Osteocyte (in vitro differentiated cells): ENCODE measurements around the gene FOXG1. TPM values are rescaled to one million over a fixed set of nuclear protein-coding genes. Genes with fewer than 3 reads are reported as not detected.

ENCODE experiments used
- DNase-seq: peaks from one replicate; pipeline ENCODE4 v3.0.0; 2021; ENCODE audit warnings: mixed read lengths; ENCODE audit not compliant: unreplicated experiment; ENCODE audit errors: extremely low spot score
- H3K27ac Mint-ChIP-seq: one replicate; pipeline ENCODE4 v1.8.0; 2021; ENCODE audit warnings: mild to moderate bottlenecking, mixed read lengths; ENCODE audit not compliant: unreplicated experiment
- H3K27me3 Mint-ChIP-seq: one replicate; pipeline ENCODE4 v1.8.0; 2021; ENCODE audit warnings: mixed read lengths; ENCODE audit not compliant: unreplicated experiment
- H3K36me3 Mint-ChIP-seq: one replicate; pipeline ENCODE4 v1.8.0; 2021; ENCODE audit warnings: mixed read lengths; ENCODE audit not compliant: unreplicated experiment
- H3K4me1 Mint-ChIP-seq: one replicate; pipeline ENCODE4 v1.8.0; 2021; ENCODE audit warnings: mixed read lengths; ENCODE audit not compliant: unreplicated experiment
- H3K4me3 Mint-ChIP-seq: one replicate; pipeline ENCODE4 v1.8.0; 2021; ENCODE audit warnings: mild to moderate bottlenecking, moderate library complexity, mixed read lengths; ENCODE audit not compliant: unreplicated experiment
- H3K9me3 Mint-ChIP-seq: one replicate; pipeline ENCODE4 v1.8.0; 2021; ENCODE audit warnings: mixed read lengths; ENCODE audit not compliant: unreplicated experiment
- CTCF ChIP-seq: fragments of 200-600 bp; sonication (generic); IDR thresholded peaks from 2 replicates; pipeline ENCODE4 v1.5.0; 2021; ENCODE audit warnings: antibody characterized with exemption, mild to moderate bottlenecking, moderate library complexity
- total RNA-seq: library from RNA; stranded (reverse); gene quantifications from 2 replicates; pipeline ENCODE4 v1.2.1, GENCODE V29; 2021

FOXG1 gene
- total RNA-seq, 1 donor from 2014 or later, result not detected

GRCh38 chr14:28778138-28779117 lies 11.8 kb downstream of the FOXG1 start:
- peaks cover 95% of the 10 kb centered on the region for H3K27me3 Mint-ChIP-seq
- DNase-seq, result no peak
- H3K4me3 Mint-ChIP-seq, result no peak overlapping the region
- no peaks in the 10 kb centered on the region for H3K36me3 Mint-ChIP-seq
- H3K9me3 Mint-ChIP-seq, result no peaks in the 10 kb centered on the region
- no peak overlapping the region for H3K27ac Mint-ChIP-seq
- no peaks in the 10 kb centered on the region for H3K4me1 Mint-ChIP-seq
- TF ChIP-seq CTCF, result no peak

- Mint-ChIP-seq H3K27ac (no peak overlapping the region), H3K27me3 (peaks cover 95% of the 10 kb centered on the region), H3K4me1 (peaks cover 3% of the 10 kb centered on the region), H3K9me3 (no peaks in the 10 kb centered on the region), H3K36me3 (no peaks in the 10 kb centered on the region), H3K4me3 (no peak overlapping the region)
- DNase-seq, result no peak
- TF ChIP-seq CTCF, result no peak
These were observed 12.9 kb downstream of the FOXG1 start for GRCh38 chr14:28779456-28779855.

- TF ChIP-seq CTCF, result no peak
- H3K9me3 Mint-ChIP-seq, result no peaks in the 10 kb centered on the region
- DNase-seq, result no peak
- peaks cover 17% of the 10 kb centered on the region for H3K4me1 Mint-ChIP-seq
- no peaks in the 10 kb centered on the region for H3K36me3 Mint-ChIP-seq
- no peak overlapping the region for H3K27ac Mint-ChIP-seq
- H3K27me3 Mint-ChIP-seq, result peaks cover 95% of the 10 kb centered on the region
- H3K4me3 Mint-ChIP-seq, result no peak overlapping the region
These were observed 14.5 kb downstream of the FOXG1 start for GRCh38 chr14:28780843-28781820.

- TF ChIP-seq CTCF, result no peak
- H3K4me1 Mint-ChIP-seq, result peaks cover 17% of the 10 kb centered on the region
- H3K9me3 Mint-ChIP-seq, result no peaks in the 10 kb centered on the region
- H3K27me3 Mint-ChIP-seq, result peaks cover 92% of the 10 kb centered on the region
- no peak overlapping the region for H3K27ac Mint-ChIP-seq
- no peak overlapping the region for H3K4me3 Mint-ChIP-seq
- no peak for DNase-seq
- H3K36me3 Mint-ChIP-seq, result no peaks in the 10 kb centered on the region
These were observed 15.7 kb downstream of the FOXG1 start for GRCh38 chr14:28782301-28782700.
